Astrocyte (in vitro differentiated cells and primary cell): ENCODE measurements around the gene ZFHX3. TPM values are rescaled to one million over a fixed set of nuclear protein-coding genes. Genes with fewer than 3 reads are reported as not detected.

Source experiments
- DNase-seq: peaks from one replicate; pipeline ENCODE4 v3.0.0-alpha.2; 2010; ENCODE audit warnings: low read depth
- FAIRE-seq: peaks from 2 replicates; lab custom pipeline; 2011; peaks lifted over from hg19 to GRCh38; lab: Jason Lieb, UNC
- H2AFZ ChIP-seq: 2 replicates; pipeline ENCODE4 v1.6.0; 2012; ENCODE audit warnings: low read depth, low read length, inconsistent platforms
- H3K27ac ChIP-seq: 2 replicates; pipeline ENCODE4 v1.5.1; 2011; ENCODE audit warnings: low read depth, low read length, inconsistent platforms
- H3K27me3 ChIP-seq: 2 replicates; pipeline ENCODE4 v1.6.0; 2011; ENCODE audit warnings: low read length, inconsistent platforms; ENCODE audit not compliant: insufficient read depth
- H3K36me3 ChIP-seq: 2 replicates; pipeline ENCODE4 v1.5.1; 2011; ENCODE audit warnings: low read length, inconsistent platforms; ENCODE audit not compliant: insufficient read depth
- H3K4me1 ChIP-seq: 2 replicates; pipeline ENCODE4 v1.5.1; 2011; ENCODE audit warnings: low read length, inconsistent platforms; ENCODE audit not compliant: insufficient read depth
- H3K4me2 ChIP-seq: 2 replicates; pipeline ENCODE4 v1.6.0; 2012; ENCODE audit warnings: low read length, inconsistent platforms
- H3K4me3 ChIP-seq: 2 replicates; pipeline ENCODE4 v1.5.1; 2011; ENCODE audit warnings: low read depth, mild to moderate bottlenecking, low read length, inconsistent platforms; ENCODE audit not compliant: insufficient read depth
- H3K79me2 ChIP-seq: 2 replicates; pipeline ENCODE4 v1.6.0; 2012; ENCODE audit warnings: mild to moderate bottlenecking, low read length, inconsistent platforms; ENCODE audit not compliant: insufficient read depth
- H3K9ac ChIP-seq: 2 replicates; pipeline ENCODE4 v1.6.0; 2012; ENCODE audit warnings: mild to moderate bottlenecking, low read length, inconsistent platforms
- H3K9me3 ChIP-seq: 2 replicates; pipeline ENCODE4 v1.5.1; 2012; ENCODE audit warnings: low read depth, mild to moderate bottlenecking, low read length, inconsistent platforms; ENCODE audit not compliant: insufficient read depth
- H4K20me1 ChIP-seq: 2 replicates; pipeline ENCODE4 v1.6.0; 2012; ENCODE audit warnings: low read length, inconsistent platforms; ENCODE audit not compliant: insufficient read depth
- H3K27ac Mint-ChIP-seq: one replicate; pipeline ENCODE4 v1.8.0; 2021; ENCODE audit warnings: mild to moderate bottlenecking, mixed read lengths; ENCODE audit not compliant: unreplicated experiment
- H3K27me3 Mint-ChIP-seq: one replicate; pipeline ENCODE4 v1.8.0; 2021; ENCODE audit warnings: low read depth, mixed read lengths; ENCODE audit not compliant: unreplicated experiment
- H3K36me3 Mint-ChIP-seq: one replicate; pipeline ENCODE4 v1.8.0; 2021; ENCODE audit warnings: low read depth, mixed read lengths; ENCODE audit not compliant: unreplicated experiment
- H3K4me1 Mint-ChIP-seq: one replicate; pipeline ENCODE4 v1.8.0; 2021; ENCODE audit warnings: low read depth, mixed read lengths; ENCODE audit not compliant: unreplicated experiment
- H3K4me3 Mint-ChIP-seq: one replicate; pipeline ENCODE4 v1.8.0; 2021; ENCODE audit warnings: mild to moderate bottlenecking, moderate library complexity, mixed read lengths; ENCODE audit not compliant: unreplicated experiment
- H3K9me3 Mint-ChIP-seq: one replicate; pipeline ENCODE4 v1.8.0; 2021; ENCODE audit warnings: mild to moderate bottlenecking, mixed read lengths; ENCODE audit not compliant: unreplicated experiment
- EZH2 ChIP-seq: IDR thresholded peaks from 2 replicates; pipeline ENCODE4 v1.6.1; 2012; ENCODE audit warnings: mild to moderate bottlenecking, low read length, inconsistent platforms; ENCODE audit not compliant: insufficient read depth
- total RNA-seq: library from RNA; stranded (reverse); gene quantifications from 2 replicates; pipeline ENCODE4 v1.2.1, GENCODE V29; 2021
- TF ChIP-seq, protein P1 (sequence below): IDR thresholded peaks from 2 replicates; pipeline ENCODE4 v1.5.1; 2011; ENCODE audit warnings: low read depth, mild to moderate bottlenecking, inconsistent platforms, low read length, moderate library complexity; ENCODE audit not compliant: insufficient read depth

ZFHX3 gene
- total RNA-seq, 1 donor from 2014 or later = 19.7 TPM

DNA sequence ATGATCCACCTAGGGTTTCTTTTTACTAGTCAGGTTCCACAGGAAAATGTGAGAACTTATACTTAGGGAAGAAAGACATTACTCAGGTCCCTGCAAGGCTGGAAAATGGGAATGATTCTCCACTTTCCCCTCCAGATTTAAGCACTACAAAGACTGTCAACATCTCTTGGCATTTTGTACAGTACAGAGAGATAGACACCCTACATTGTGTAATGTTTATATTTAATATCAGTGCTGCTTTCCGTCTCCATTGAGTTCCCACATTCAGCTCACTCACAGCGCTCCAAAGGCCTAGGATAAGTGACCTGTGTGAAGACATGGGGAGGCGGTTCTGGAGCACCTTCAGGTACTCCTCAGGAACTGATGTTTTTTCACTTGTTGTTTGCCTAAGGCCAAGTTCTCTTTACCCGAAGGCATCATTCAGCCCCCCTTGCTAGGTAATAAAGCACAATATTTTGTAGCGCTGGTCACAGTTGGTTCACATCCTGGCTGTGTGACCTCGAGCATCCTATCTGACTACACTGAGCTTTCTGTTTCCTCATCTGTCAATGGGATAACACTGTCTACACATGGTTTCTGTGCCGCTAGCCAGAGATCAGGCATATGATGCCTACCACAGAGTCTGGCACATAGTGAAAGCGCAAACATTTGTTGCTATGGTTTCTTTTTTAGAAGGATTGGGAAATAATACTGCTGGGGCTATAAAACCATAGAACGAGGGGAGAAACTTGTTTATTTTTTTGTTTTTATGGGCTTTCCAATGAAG is 226.6 kb downstream of the ZFHX3 start:
- FAIRE-seq (no peak), DNase-seq (no peak)
- H3K27me3 Mint-ChIP-seq = no peaks in the 10 kb centered on the region
- Histone ChIP-seq H3K79me2 (no peaks in the 10 kb centered on the region), H2AFZ (no peak overlapping the region), H3K4me3 (no peak overlapping the region), H3K9me3 (no peaks in the 10 kb centered on the region), H4K20me1 (peaks cover 13% of the 10 kb centered on the region), H3K4me1 (peaks cover 8% of the 10 kb centered on the region), H3K4me2 (no peak overlapping the region), H3K27me3 (no peaks in the 10 kb centered on the region), H3K36me3 (no peaks in the 10 kb centered on the region), H3K27ac (no peak overlapping the region), H3K9ac (no peak overlapping the region)
- H3K4me1 Mint-ChIP-seq = peaks cover 5% of the 10 kb centered on the region
- H3K9me3 Mint-ChIP-seq = no peaks in the 10 kb centered on the region
- no peak overlapping the region for H3K27ac Mint-ChIP-seq
- no peak overlapping the region for H3K4me3 Mint-ChIP-seq
- peaks cover 11% of the 10 kb centered on the region for H3K36me3 Mint-ChIP-seq
- TF ChIP-seq, protein P1, sequence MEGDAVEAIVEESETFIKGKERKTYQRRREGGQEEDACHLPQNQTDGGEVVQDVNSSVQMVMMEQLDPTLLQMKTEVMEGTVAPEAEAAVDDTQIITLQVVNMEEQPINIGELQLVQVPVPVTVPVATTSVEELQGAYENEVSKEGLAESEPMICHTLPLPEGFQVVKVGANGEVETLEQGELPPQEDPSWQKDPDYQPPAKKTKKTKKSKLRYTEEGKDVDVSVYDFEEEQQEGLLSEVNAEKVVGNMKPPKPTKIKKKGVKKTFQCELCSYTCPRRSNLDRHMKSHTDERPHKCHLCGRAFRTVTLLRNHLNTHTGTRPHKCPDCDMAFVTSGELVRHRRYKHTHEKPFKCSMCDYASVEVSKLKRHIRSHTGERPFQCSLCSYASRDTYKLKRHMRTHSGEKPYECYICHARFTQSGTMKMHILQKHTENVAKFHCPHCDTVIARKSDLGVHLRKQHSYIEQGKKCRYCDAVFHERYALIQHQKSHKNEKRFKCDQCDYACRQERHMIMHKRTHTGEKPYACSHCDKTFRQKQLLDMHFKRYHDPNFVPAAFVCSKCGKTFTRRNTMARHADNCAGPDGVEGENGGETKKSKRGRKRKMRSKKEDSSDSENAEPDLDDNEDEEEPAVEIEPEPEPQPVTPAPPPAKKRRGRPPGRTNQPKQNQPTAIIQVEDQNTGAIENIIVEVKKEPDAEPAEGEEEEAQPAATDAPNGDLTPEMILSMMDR = no peak
- no peak for TF ChIP-seq EZH2

DNA sequence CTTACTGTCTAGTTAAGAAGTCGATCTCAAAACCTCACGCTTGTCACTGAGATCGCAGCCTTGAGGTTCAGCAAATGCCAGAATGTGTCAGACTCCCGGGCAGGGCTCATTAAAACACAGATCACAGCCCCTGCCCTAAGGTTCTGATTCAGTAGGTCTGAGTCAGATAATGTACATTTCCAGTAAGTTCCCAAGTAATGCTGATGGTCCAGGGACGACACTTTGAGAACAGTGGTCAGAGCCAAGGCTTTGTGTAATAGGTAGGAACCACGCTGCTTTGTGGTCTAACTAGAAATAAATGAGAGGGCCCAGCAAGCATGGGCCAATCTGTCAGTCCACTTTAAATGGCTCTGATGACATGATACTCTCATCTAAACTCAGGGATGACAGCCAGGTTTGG is 228.6 kb downstream of the ZFHX3 start:
- Histone ChIP-seq H3K4me2 (peak overlapping the region; percentile 39), H3K79me2 (no peaks in the 10 kb centered on the region), H3K9ac (no peak overlapping the region), H3K36me3 (no peaks in the 10 kb centered on the region), H3K4me3 (no peak overlapping the region), H3K27me3 (no peaks in the 10 kb centered on the region), H2AFZ (no peak overlapping the region), H3K4me1 (peaks cover 8% of the 10 kb centered on the region), H4K20me1 (peaks cover 13% of the 10 kb centered on the region), H3K9me3 (no peaks in the 10 kb centered on the region), H3K27ac (no peak overlapping the region)
- no peaks in the 10 kb centered on the region for H3K27me3 Mint-ChIP-seq
- H3K27ac Mint-ChIP-seq = no peak overlapping the region
- no peak for FAIRE-seq
- peaks cover 5% of the 10 kb centered on the region for H3K4me1 Mint-ChIP-seq
- no peaks in the 10 kb centered on the region for H3K9me3 Mint-ChIP-seq
- H3K4me3 Mint-ChIP-seq = no peak overlapping the region
- H3K36me3 Mint-ChIP-seq = peaks cover 10% of the 10 kb centered on the region
- DNase-seq = peak; percentile 81
- no peak for TF ChIP-seq EZH2
- TF ChIP-seq, protein P1 = no peak

DNA sequence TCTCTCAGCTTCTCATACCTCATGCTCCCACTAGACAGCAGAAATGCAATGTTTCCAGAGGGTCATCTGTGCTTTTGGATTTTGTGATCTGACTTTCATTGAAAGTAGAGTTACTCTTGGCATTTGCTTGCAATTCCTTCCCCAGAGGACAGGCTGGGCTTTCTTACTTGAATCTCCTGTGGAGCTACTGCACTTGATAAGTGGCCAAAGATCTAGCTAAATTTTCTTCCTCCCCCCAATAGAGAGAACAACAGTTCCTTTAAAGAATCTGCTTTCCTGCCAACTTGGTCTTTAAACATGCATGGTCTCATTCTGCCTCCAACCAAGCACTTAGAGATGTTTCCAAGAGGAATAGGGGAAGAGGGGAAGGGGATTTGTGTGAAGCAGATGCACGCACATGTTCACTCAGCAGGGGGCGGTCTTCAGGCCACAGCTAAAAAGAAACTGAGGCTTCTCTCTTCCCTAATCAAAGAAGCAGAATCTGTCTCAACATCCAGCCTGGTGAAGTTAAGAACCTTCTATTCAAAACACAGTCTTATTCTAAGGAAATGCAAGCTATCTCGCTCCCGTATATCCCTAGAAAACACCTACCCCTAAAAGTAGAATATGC is 229.6 kb downstream of the ZFHX3 start:
- DNase-seq (peak; percentile 6), FAIRE-seq (no peak)
- Mint-ChIP-seq H3K4me1 (peaks cover 7% of the 10 kb centered on the region), H3K36me3 (peaks cover 9% of the 10 kb centered on the region), H3K27me3 (no peaks in the 10 kb centered on the region), H3K9me3 (no peaks in the 10 kb centered on the region), H3K27ac (no peak overlapping the region), H3K4me3 (no peak overlapping the region)
- Histone ChIP-seq H3K4me2 (no peak overlapping the region), H3K36me3 (no peaks in the 10 kb centered on the region), H3K27me3 (no peaks in the 10 kb centered on the region), H3K9ac (no peak overlapping the region), H4K20me1 (peaks cover 13% of the 10 kb centered on the region), H2AFZ (no peak overlapping the region), H3K79me2 (no peaks in the 10 kb centered on the region), H3K27ac (no peak overlapping the region), H3K9me3 (no peaks in the 10 kb centered on the region), H3K4me1 (peaks cover 8% of the 10 kb centered on the region), H3K4me3 (no peak overlapping the region)
- TF ChIP-seq, protein P1 = no peak
- no peak for TF ChIP-seq EZH2
